OCI-LY3 (cell line): ENCODE measurements around the gene MERTK.

Source experiments
- CTCF ChIP-seq: fragments of 200-600, 300-600 bp; sonication (generic); IDR thresholded peaks from 2 replicates; pipeline ENCODE4 v1.5.1; 2014; ENCODE audit warnings: antibody characterized with exemption, low read length, low read depth
- EZH2phosphoT487 ChIP-seq: fragments of 200-600 bp; shearing (Covaris generic); IDR thresholded peaks from 2 replicates; pipeline ENCODE4 v1.6.1; 2018; ENCODE audit warnings: antibody characterized with exemption, mixed run types, low read depth

- TF ChIP-seq CTCF: no peak
- TF ChIP-seq EZH2phosphoT487: no peak
These were observed 502 bp downstream of the MERTK start for GRCh38 chr2:111898703-111899514.
